Activated CD4-positive, alpha-beta T cell treated with anti-CD3 and anti-CD28 coated beads, Interleukin-2, amount 50 U/mL, for 16 hours (primary cell): Measurements from ENCODE around the gene YIF1A.

ENCODE experiments used
- DNase-seq: peaks from one replicate; pipeline ENCODE4 v3.0.0-alpha.2; 2020

The YIF1A gene

GRCh38 chr11:66239998-66240780, 48.8 kb downstream of the YIF1A start:
- no peak for DNase-seq

- no peak for DNase-seq
Measured at GRCh38 chr11:66239511-66239910, 49.4 kb downstream of the YIF1A start.

GRCh38 chr11:66238786-66239413, 50.0 kb downstream of the YIF1A start:
- DNase-seq, result no peak

GRCh38 chr11:66237867-66238266, 51.1 kb downstream of the YIF1A start:
- no peak for DNase-seq

- DNase-seq, result no peak
Measured at GRCh38 chr11:66235141-66235540, 53.8 kb downstream of the YIF1A start.
